Ovary (tissue), 3 donors: ENCODE results near the gene LRP1B.

ENCODE experiments used
- CTCF ChIP-seq, 3 donors: fragments of 450-650 bp in 2 of 3; fragments of 200-600 bp in 1 of 3; IDR thresholded peaks; one replicate each; pipeline versions ENCODE4 v1.5.1 to v1.8.0; 2016 to 2022; ENCODE audit warnings: antibody characterized with exemption in 3 of 3, mild to moderate bottlenecking in 1 of 3
- EP300 ChIP-seq: sonication (generic); formaldehyde crosslinking; IDR thresholded peaks from one replicate; pipeline ENCODE4 v1.6.1; 2017; ENCODE audit warnings: antibody characterized with exemption
- donor health status: DM: no; HTN: no; CAD: no.

- TF ChIP-seq EP300, result no peak
- no peak for TF ChIP-seq CTCF (IDR thresholded peaks at IDR 0.05)
Measured at GRCh38 chr2:141323571-141323970, 807.2 kb downstream of the LRP1B start.
